Liver (tissue), 3 donors: ENCODE results near the gene NTPCR.

Experiments
- HNF4G ChIP-seq: IDR thresholded peaks from 2 replicates; pipeline ENCODE4 v1.6.1; 2016; ENCODE audit warnings: antibody characterized with exemption
- JUND ChIP-seq, 2 donors: IDR thresholded peaks; 2 replicates each; pipeline ENCODE4 v1.6.1; 2016; ENCODE audit warnings: antibody characterized with exemption in 2 of 2
- RAD21 ChIP-seq, 2 donors: IDR thresholded peaks; 2 replicates each; pipeline ENCODE4 v1.6.1; 2016; ENCODE audit warnings: antibody characterized with exemption in 2 of 2, mild to moderate bottlenecking in 2 of 2
- SP1 ChIP-seq: IDR thresholded peaks from 2 replicates; pipeline ENCODE4 v1.6.1; 2018; ENCODE audit warnings: antibody characterized with exemption, mild to moderate bottlenecking
- TAF1 ChIP-seq: conservative IDR thresholded peaks from 2 replicates; pipeline ENCODE4 v1.6.1; 2016; ENCODE audit warnings: antibody characterized with exemption, mild to moderate bottlenecking
- YY1 ChIP-seq: IDR thresholded peaks from 2 replicates; pipeline ENCODE4 v1.6.1; 2016; ENCODE audit warnings: antibody characterized with exemption, mild to moderate bottlenecking
- TF ChIP-seq, protein P1 (sequence below): fragments of 150-350 bp; IDR thresholded peaks from 2 replicates; pipeline ENCODE4 v1.5.1; 2017; ENCODE audit warnings: improper control_type of control experiment, low read depth, low read length; ENCODE audit not compliant: missing input control
- TF ChIP-seq, protein P2 (sequence below): IDR thresholded peaks from 2 replicates; pipeline ENCODE4 v1.6.1; 2016; ENCODE audit warnings: antibody characterized with exemption, mild to moderate bottlenecking
- TF ChIP-seq, protein P3 (sequence below): IDR thresholded peaks from 2 replicates; pipeline ENCODE4 v1.6.1; 2016; ENCODE audit warnings: antibody characterized with exemption
- donor health status: healthy.
- donor health status: healthy.

DNA sequence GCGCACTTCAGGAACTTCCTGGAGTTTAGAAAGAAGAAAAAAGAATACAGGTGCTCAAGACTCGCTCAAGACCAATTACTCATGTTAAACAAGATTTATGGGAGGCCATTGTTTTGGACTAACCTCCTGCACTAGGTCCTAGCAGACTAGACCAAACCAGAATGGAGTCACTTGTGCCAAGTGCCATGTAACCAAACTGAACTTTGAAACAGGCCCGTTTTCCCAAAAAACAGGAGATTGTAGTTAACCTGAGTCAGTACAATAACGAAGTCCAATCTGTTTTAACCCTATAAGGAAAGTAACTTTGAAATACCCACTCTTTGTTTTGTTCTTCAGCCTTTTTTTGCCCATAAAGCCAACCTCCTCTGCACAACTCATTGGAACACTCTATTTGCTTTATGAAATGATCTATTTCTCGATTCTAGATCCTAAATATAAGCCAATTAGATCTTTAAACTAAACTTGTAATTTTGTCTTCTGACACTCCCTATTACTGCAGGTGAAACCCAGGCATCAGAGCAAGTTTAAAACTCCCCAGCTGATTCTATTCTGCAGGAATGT is 695 bp upstream of the NTPCR start:
- TF ChIP-seq, protein P1, sequence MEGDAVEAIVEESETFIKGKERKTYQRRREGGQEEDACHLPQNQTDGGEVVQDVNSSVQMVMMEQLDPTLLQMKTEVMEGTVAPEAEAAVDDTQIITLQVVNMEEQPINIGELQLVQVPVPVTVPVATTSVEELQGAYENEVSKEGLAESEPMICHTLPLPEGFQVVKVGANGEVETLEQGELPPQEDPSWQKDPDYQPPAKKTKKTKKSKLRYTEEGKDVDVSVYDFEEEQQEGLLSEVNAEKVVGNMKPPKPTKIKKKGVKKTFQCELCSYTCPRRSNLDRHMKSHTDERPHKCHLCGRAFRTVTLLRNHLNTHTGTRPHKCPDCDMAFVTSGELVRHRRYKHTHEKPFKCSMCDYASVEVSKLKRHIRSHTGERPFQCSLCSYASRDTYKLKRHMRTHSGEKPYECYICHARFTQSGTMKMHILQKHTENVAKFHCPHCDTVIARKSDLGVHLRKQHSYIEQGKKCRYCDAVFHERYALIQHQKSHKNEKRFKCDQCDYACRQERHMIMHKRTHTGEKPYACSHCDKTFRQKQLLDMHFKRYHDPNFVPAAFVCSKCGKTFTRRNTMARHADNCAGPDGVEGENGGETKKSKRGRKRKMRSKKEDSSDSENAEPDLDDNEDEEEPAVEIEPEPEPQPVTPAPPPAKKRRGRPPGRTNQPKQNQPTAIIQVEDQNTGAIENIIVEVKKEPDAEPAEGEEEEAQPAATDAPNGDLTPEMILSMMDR = no peak
- no peak for TF ChIP-seq HNF4G
- no peak for TF ChIP-seq TAF1
- no peak for TF ChIP-seq JUND (IDR thresholded peaks at IDR 0.05)
- TF ChIP-seq, protein P2, sequence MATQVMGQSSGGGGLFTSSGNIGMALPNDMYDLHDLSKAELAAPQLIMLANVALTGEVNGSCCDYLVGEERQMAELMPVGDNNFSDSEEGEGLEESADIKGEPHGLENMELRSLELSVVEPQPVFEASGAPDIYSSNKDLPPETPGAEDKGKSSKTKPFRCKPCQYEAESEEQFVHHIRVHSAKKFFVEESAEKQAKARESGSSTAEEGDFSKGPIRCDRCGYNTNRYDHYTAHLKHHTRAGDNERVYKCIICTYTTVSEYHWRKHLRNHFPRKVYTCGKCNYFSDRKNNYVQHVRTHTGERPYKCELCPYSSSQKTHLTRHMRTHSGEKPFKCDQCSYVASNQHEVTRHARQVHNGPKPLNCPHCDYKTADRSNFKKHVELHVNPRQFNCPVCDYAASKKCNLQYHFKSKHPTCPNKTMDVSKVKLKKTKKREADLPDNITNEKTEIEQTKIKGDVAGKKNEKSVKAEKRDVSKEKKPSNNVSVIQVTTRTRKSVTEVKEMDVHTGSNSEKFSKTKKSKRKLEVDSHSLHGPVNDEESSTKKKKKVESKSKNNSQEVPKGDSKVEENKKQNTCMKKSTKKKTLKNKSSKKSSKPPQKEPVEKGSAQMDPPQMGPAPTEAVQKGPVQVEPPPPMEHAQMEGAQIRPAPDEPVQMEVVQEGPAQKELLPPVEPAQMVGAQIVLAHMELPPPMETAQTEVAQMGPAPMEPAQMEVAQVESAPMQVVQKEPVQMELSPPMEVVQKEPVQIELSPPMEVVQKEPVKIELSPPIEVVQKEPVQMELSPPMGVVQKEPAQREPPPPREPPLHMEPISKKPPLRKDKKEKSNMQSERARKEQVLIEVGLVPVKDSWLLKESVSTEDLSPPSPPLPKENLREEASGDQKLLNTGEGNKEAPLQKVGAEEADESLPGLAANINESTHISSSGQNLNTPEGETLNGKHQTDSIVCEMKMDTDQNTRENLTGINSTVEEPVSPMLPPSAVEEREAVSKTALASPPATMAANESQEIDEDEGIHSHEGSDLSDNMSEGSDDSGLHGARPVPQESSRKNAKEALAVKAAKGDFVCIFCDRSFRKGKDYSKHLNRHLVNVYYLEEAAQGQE = no peak
- TF ChIP-seq, protein P3, sequence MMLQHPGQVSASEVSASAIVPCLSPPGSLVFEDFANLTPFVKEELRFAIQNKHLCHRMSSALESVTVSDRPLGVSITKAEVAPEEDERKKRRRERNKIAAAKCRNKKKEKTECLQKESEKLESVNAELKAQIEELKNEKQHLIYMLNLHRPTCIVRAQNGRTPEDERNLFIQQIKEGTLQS = no peak
- TF ChIP-seq YY1 = no peak
- TF ChIP-seq RAD21 (IDR thresholded peaks at IDR 0.05) = no peak
- no peak for TF ChIP-seq SP1
